Measurements from ENCODE around the gene POLR1G.

Gene POLR1G

DNA sequence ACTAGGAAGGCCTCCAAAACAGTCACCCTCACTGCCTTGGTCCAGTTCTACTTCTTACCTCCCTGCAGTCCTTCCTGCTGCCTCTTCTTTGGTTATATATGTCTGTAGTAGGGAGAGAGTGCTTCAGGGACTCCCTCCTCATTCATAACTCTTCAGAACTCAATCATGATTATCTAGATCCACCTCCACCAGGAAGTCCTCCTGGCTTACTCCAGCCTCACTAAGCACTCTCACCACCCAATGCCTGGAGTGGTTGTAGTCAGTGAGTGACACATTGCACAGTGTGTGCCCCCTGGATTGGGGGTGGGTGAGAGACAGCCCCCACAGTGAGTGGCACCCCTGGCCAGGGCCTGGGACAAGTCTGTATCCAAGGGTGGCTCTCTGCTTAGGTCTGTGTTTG, 51.3 kb downstream of the POLR1G start (continued):
- TF ChIP-seq OSR1 (CRISPR knock-in tag; IDR thresholded peaks at IDR 0.05) (no peak), RARB (CRISPR knock-in tag; IDR thresholded peaks at IDR 0.05) (no peak), TCF4 (CRISPR knock-in tag; IDR thresholded peaks at IDR 0.05; ENCODE audit: borderline replicate concordance) (no peak)

Data from SK-N-SH treated with all-trans-retinoic acid at 6 μM for 48 hours (cell line).